Stimulated activated CD4-positive, alpha-beta T cell treated with anti-CD3 and anti-CD28 coated beads, Interleukin-1b, Interleukin-23, amount 100 ng/mL, for 24 hours (primary cell): ENCODE data around the gene PRIMPOL.
"Not testable (repeated sequence)": the region's sequence is repeated elsewhere in the genome, so short reads cannot be mapped to it uniquely, and the experiment has no call there.

Experiments
- DNase-seq, 4 experiments: peaks; one replicate each; pipeline ENCODE4 v3.0.0-alpha.2; 2020; ENCODE audit warnings: low read depth in 4 of 4, low spot score in 1 of 4

PRIMPOL gene, protein sequence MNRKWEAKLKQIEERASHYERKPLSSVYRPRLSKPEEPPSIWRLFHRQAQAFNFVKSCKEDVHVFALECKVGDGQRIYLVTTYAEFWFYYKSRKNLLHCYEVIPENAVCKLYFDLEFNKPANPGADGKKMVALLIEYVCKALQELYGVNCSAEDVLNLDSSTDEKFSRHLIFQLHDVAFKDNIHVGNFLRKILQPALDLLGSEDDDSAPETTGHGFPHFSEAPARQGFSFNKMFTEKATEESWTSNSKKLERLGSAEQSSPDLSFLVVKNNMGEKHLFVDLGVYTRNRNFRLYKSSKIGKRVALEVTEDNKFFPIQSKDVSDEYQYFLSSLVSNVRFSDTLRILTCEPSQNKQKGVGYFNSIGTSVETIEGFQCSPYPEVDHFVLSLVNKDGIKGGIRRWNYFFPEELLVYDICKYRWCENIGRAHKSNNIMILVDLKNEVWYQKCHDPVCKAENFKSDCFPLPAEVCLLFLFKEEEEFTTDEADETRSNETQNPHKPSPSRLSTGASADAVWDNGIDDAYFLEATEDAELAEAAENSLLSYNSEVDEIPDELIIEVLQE

DNA sequence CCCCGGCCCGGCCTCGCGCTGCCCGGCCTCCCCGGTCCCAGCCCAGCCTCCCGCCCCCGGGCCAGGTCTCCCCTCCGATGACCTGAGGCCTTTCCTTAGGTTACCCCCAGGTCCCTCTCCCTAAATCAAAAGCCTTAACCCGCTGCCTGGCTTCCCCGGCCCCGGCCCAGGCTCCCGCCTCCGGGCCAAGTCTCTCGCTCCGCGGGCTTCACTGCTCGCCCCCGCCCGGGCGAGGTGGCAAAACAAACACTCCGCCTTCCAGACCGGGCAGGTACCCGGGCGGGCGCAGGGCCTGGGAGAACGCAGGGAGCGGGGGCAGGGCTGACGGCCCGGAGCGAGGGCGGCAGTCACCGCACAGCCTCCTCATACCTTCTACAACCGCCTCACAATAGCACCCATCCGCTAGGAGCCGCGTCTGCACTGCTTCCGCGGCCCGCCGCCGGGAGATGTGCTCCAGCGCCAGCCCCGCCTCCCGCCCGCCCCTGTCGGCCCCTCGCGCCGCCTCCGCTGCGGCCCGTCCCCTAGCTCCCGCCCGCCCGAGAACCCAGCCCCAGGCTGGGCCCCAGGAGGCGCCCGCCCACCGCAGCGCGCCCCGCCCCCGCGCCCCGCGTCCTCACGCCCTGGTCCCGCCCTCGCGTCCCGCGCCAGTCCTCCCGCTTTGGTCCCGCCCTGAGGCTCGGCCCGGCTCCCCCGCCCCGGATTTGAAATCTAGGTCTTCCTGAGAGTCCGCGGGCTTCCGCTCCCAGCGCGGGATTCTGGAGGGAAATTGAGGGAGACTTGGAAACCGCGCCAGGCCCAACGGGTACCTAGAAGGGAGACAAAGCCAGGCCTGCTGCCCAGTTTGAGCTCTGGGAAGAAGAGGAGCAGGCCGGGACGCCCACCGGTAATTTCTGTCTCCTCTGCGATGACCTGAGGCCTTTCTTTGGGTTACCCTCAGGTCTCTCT is at the start of gene PRIMPOL, which contains the start of gene CASP3:
Gene PRIMPOL, plus strand, starts transcription at position 713 of the 945 bp plus-strand sequence. CDS start 7,403 bp downstream, outside the sequence.
Gene CASP3, minus strand, starts transcription at position 422 of the 945 bp plus-strand sequence. CDS start 10,994 bp downstream, outside the sequence.
- peak; percentile 80 to 96 (median 95) for DNase-seq

DNA sequence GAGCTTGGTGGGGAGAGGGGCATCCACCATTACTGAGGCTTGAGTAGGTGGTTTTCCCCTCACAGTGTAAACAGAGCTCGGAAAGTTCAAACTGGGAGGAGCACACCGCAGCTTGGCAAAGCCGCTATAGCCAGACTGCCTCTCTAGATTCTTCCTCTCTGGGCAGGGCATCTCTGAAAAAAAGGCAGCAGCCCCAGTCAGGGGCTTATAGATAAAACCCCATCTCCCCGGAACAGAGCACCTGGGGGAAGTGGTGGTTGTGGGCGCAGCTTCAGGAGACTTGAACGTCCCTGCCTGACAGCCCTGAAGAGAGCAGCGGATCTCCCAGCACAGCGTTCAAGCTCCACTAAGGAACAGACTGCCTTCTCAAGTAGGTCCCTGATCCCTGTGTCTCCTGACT is 48.6 kb upstream of the PRIMPOL start:
- not testable (repeated sequence) for DNase-seq

GRCh38 chr4:184602857-184603256 is 46.7 kb upstream of the PRIMPOL start:
- not testable (repeated sequence) for DNase-seq

- not testable (repeated sequence) for DNase-seq
Observed at GRCh38 chr4:184607429-184607828, 42.1 kb upstream of the PRIMPOL start.

GRCh38 chr4:184612074-184612473 is 37.5 kb upstream of the PRIMPOL start:
- DNase-seq, result no peak

DNA sequence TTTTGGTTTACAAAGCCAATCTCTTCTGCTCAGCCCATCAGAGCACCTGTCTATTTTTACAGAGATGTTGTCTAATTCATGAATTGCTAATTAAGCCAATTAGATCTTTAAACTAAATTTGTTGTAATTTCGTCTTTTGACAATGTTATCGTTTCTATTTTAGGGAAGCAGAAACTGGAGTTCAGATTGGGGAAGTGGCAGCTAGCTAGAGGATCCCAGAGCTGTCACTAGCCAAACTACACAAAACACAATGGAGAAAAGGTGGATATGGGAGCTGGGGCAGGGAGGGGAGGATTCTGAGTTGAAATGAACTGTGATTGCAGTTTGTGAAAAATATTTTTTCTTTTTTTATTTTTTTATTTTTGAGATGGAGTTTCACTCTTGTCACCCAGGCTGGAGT is 36.1 kb upstream of the PRIMPOL start:
- no peak for DNase-seq

GRCh38 chr4:184614509-184614908 is 35.0 kb upstream of the PRIMPOL start:
- no peak for DNase-seq

- not testable (repeated sequence) for DNase-seq
Observed at GRCh38 chr4:184616168-184616567, 33.4 kb upstream of the PRIMPOL start.

DNA sequence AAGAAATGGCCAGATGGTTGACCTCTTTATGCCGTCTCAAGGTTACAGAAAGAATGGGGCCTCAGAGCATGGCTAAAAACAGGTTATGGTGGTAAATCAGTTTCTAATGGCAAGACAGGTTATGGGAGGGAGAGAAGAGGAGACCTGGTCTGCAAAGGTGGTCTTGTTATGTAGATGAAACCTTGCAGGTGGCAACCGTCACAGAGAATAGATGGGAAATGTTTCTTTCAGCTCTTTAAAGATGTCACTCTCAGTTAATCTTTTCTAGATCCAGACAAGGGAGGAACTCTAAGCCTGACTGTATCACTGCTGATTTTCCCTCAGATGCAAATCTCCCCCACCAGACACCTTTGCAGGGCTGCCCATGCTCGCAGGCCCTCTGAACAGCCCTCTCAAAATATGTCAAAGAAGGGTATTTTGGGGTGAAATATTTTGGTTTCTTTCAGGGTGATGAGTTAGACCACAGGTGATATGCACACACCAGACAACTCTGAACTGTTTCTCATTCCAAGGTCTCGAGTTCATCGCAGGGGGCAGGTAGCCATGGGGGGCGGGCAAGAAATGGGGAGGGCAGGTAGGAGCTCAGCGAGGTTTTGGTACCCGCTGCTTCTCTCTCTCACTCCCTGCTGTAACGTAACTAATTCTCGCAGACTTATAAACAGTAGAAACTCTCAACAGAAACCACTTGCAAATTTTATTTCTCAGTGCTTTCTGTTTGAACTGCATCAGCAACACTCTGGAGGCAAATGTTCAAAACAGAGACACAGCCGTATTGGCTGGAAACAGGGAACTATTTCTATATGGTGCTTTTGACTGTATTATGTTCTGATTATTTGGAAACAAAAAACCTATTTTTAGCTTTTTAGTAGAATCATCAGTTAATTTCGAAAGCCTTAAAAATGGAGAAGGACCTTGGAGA is 32.6 kb upstream of the PRIMPOL start:
- DNase-seq, result no peak

DNA sequence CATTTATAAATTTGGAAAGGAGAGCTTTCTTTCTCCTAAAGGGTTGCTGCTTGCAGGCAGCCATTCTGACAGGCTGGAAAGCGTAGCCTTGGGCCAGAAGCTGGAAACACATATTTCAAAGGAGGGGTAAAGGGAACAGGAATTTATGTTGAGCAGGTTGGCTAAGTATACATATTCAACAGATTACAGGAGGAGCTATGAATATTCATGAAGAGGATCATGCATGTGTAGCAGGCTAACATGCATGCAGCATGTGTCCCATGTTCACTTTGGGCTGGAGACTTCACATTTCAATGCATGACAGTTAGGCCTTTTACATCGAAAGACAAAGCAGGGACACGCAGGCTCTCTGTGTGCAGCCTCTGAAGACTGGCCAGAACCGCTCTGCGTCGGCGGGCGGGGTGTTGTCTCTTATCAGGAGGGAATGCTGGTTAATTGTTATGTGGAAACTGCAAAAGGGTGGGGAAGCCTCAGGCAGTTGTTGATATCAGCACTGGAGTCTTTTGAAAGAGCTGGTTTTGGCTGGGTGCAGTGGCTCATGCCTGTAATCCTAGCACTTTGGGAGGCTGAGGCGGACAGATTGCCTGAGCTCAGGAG is 31.8 kb upstream of the PRIMPOL start:
- DNase-seq, result no peak

- no peak for DNase-seq
Observed at GRCh38 chr4:184620212-184620867, 29.2 kb upstream of the PRIMPOL start.

GRCh38 chr4:184621518-184621917 is 28.0 kb upstream of the PRIMPOL start:
- DNase-seq, result no peak

DNA sequence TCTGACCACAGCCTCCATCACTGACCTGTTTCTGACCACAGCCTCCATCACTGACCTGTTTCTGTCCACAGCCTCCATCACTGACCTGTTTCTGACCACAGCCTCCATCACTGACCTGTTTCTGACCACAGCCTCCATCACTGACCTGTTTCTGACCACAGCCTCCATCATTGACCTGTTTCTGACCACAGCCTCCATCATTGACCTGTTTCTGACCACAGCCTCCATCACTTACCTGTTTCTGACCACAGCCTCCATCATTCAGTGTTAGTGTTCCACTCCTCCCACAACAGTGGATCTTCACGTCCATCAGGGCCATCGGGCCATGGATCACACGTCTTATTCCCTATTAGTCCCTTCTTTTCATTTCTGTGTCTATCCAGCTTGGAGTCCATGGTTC is 25.0 kb upstream of the PRIMPOL start:
- not testable (repeated sequence) for DNase-seq

DNA sequence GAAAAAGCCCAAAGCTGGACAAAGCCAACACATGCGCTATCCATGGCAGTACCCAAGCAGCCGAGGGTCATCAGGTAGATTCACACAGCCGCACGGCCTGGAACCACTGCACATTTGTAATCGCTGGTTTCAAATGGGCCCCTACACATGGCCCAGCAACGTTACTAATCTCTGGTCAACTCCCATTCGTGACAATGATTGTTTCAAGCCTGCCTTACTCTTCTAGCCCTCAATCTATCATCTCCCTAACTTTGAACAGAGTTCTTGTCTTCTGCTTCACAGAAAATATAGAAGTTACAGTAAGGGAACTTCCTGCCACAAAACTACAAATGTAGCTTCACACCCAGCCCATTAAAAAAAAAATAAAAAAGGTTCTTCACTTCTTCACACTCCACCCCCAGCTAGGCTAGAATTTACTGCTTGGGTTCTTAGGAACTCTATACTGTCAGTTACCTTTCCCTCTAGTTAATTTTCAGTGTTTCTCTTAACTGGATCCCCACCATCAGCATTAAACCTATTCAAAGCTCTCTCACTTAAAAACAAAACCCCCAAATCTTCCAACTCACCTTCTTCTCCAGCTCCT is 24.5 kb upstream of the PRIMPOL start:
- no peak for DNase-seq

- DNase-seq, result not testable (repeated sequence)
Observed at GRCh38 chr4:184625783-184626596, 23.5 kb upstream of the PRIMPOL start.

- DNase-seq, result no peak
Observed at GRCh38 chr4:184628103-184628502, 21.4 kb upstream of the PRIMPOL start.

GRCh38 chr4:184632842-184633241 is 16.7 kb upstream of the PRIMPOL start:
- DNase-seq, result no peak

DNA sequence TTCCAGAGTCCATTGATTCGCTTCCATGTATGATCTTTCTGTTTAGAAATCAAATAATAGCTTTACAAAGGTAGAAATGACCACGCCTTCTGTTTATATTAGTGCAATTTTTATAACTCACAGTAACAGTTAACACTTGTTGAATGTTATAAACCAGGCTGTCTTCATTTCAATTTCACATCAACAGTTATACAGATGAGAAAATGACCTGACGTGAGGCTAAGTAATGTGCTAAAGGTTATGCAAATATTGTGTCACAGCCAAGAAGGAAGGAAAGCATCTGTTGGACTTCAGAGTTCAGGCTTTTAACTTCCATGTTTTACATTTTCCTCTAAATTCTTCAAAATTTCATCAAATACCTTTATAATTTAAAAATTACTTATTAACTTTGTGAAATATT is 14.2 kb upstream of the PRIMPOL start:
- no peak for DNase-seq
